ENCODE results near the gene IL16. TPM values are rescaled to one million over a fixed set of nuclear protein-coding genes. Genes with fewer than 3 reads are reported as not detected.

Gene IL16
- total RNA-seq, 2 experiments from 2014 or later: 76.0 to 81.3 TPM

- Histone ChIP-seq H3K4me2 (ENCODE audit: low read length) (no peak overlapping the region), H3K4me1 (ENCODE audit: insufficient read depth, low read length, poor library complexity, severe bottlenecking) (no peaks in the 10 kb centered on the region), H3K4me3 (ENCODE audit: low read depth, low read length, poor library complexity, severe bottlenecking) (no peak overlapping the region), H3K79me2 (ENCODE audit: insufficient read depth, low read depth, low read length) (no peaks in the 10 kb centered on the region), H2AFZ (ENCODE audit: low read length) (no peak overlapping the region), H3K36me3 (ENCODE audit: insufficient read depth, low read length) (no peaks in the 10 kb centered on the region), H3K9me2 (ENCODE audit: insufficient read depth, low read length) (no peaks in the 10 kb centered on the region), H3K27ac (ENCODE audit: low read depth, low read length, poor library complexity, severe bottlenecking) (no peak overlapping the region), H4K20me1 (ENCODE audit: insufficient read depth, low read length) (no peaks in the 10 kb centered on the region), H3K9me3 (ENCODE audit: low read length) (no peaks in the 10 kb centered on the region)
- ChIA-PET POLR2A (no interaction called here), CTCF (ENCODE audit: unreplicated experiment) (no interaction called here)
- DNase-seq (ENCODE audit: low spot score): no peak
- intact Hi-C loops (cut with micrococcal nuclease; ENCODE audit: unreplicated experiment): no loop called here
- no TSS peak for BruUV-seq (replicated peaks)
- no peak for TF ChIP-seq EZH2phosphoT487 (IDR thresholded peaks at IDR 0.05; ENCODE audit: borderline replicate concordance, low read depth, low read length)
- no peak for TF ChIP-seq CTCF (conservative IDR thresholded peaks at IDR 0.05; ENCODE audit: low read length)
These were observed 155.0 kb downstream of the IL16 start for GRCh38 chr15:81351651-81352050.

- no peaks in the 10 kb centered on the region for H3K4me1 ChIP-seq (ENCODE audit: insufficient read depth, low read length, poor library complexity, severe bottlenecking)
- no peaks in the 10 kb centered on the region for H3K9me3 ChIP-seq (ENCODE audit: low read length)
- H3K36me3 ChIP-seq (ENCODE audit: insufficient read depth, low read length): no peaks in the 10 kb centered on the region
- H3K27ac ChIP-seq (ENCODE audit: low read depth, low read length, poor library complexity, severe bottlenecking): no peak overlapping the region
- no peak for DNase-seq (ENCODE audit: low spot score)
- TF ChIP-seq CTCF (conservative IDR thresholded peaks at IDR 0.05; ENCODE audit: low read length) (no peak), EZH2phosphoT487 (IDR thresholded peaks at IDR 0.05; ENCODE audit: borderline replicate concordance, low read depth, low read length) (no peak)
- H4K20me1 ChIP-seq (ENCODE audit: insufficient read depth, low read length): no peaks in the 10 kb centered on the region
- CTCF ChIA-PET (ENCODE audit: unreplicated experiment): no interaction called here
- no peak overlapping the region for H3K4me2 ChIP-seq (ENCODE audit: low read length)
- POLR2A ChIA-PET: interaction anchor here (1.2 to 1.5 kb wide), 2 partner anchors 15 to 90 kb away, joined by 3 to 4 read pairs; no protein-coding TSS in a partner anchor
- BruUV-seq (replicated peaks): no TSS peak
- no peak overlapping the region for H3K4me3 ChIP-seq (ENCODE audit: low read depth, low read length, poor library complexity, severe bottlenecking)
- H3K9me2 ChIP-seq (ENCODE audit: insufficient read depth, low read length): no peaks in the 10 kb centered on the region; the same call in 1 of the 2 replicates
- H2AFZ ChIP-seq (ENCODE audit: low read length): no peak overlapping the region
- intact Hi-C loops (cut with micrococcal nuclease; ENCODE audit: unreplicated experiment): no loop called here
- H3K79me2 ChIP-seq (ENCODE audit: insufficient read depth, low read depth, low read length): no peaks in the 10 kb centered on the region
These were observed 159.6 kb downstream of the IL16 start for GRCh38 chr15:81356252-81356651.

GRCh38 chr15:81357180-81357686, 160.6 kb downstream of the IL16 start:
- intact Hi-C loops (cut with micrococcal nuclease; ENCODE audit: unreplicated experiment): no loop called here
- no peaks in the 10 kb centered on the region for H3K36me3 ChIP-seq (ENCODE audit: insufficient read depth, low read length)
- H4K20me1 ChIP-seq (ENCODE audit: insufficient read depth, low read length): no peaks in the 10 kb centered on the region
- POLR2A ChIA-PET: no interaction called here
- no peaks in the 10 kb centered on the region; the same call in 1 of the 2 replicates for H3K9me2 ChIP-seq (ENCODE audit: insufficient read depth, low read length)
- H3K4me1 ChIP-seq (ENCODE audit: insufficient read depth, low read length, poor library complexity, severe bottlenecking): no peaks in the 10 kb centered on the region
- TF ChIP-seq EZH2phosphoT487 (IDR thresholded peaks at IDR 0.05; ENCODE audit: borderline replicate concordance, low read depth, low read length): no peak
- peak; percentile 33; the same call in 1 of the 2 replicates for TF ChIP-seq CTCF (conservative IDR thresholded peaks at IDR 0.05; ENCODE audit: low read length)
- H3K4me3 ChIP-seq (ENCODE audit: low read depth, low read length, poor library complexity, severe bottlenecking): no peak overlapping the region
- H3K9me3 ChIP-seq (ENCODE audit: low read length): no peaks in the 10 kb centered on the region
- no peaks in the 10 kb centered on the region for H3K79me2 ChIP-seq (ENCODE audit: insufficient read depth, low read depth, low read length)
- CTCF ChIA-PET (ENCODE audit: unreplicated experiment): no interaction called here
- H2AFZ ChIP-seq (ENCODE audit: low read length): no peak overlapping the region
- no TSS peak for BruUV-seq (replicated peaks)
- DNase-seq (ENCODE audit: low spot score): no peak
- H3K4me2 ChIP-seq (ENCODE audit: low read length): no peak overlapping the region
- H3K27ac ChIP-seq (ENCODE audit: low read depth, low read length, poor library complexity, severe bottlenecking): no peak overlapping the region

Measured in OCI-LY7 (cell line).